Activated CD8-positive, alpha-beta memory T cell treated with anti-CD3 and anti-CD28 coated beads for 36 hours (primary cell): ENCODE data around the gene NPIPB2. TPM values are rescaled to one million over a fixed set of nuclear protein-coding genes. Genes with fewer than 3 reads are reported as not detected.
"Not testable (repeated sequence)": the region's sequence is repeated elsewhere in the genome, so short reads cannot be mapped to it uniquely, and the experiment has no call there.

Experiments
- CTCF ChIA-PET: fragments of 350-600 bp; sonication (Branson Sonifier 250); formaldehyde crosslinking; loops from one replicate; lab custom pipeline; 2021; ENCODE audit warnings: antibody characterized with exemption; lab: Charles Lee
- POLR2A ChIA-PET: fragments of 350-600 bp; sonication (Branson Sonifier 250); formaldehyde crosslinking; loops from one replicate; lab custom pipeline; 2021; ENCODE audit warnings: antibody characterized with exemption; lab: Charles Lee
- total RNA-seq, 2 experiments: library from RNA; stranded (reverse); gene quantifications; one replicate each; pipeline ENCODE4 v1.2.3, GENCODE V29; 2021

The NPIPB2 gene
- total RNA-seq, result 10 to 100 TPM in 1 of 2 experiments, 1 to 10 TPM in 1; 9.0 to 10.7 TPM

GRCh38 chr16:11941945-11942344, at the start of gene NPIPB2:
NPIPB2 (minus strand) TSS chr16:11942045; CDS start chr16:11942045, 0 bp downstream.
- POLR2A ChIA-PET, CTCF ChIA-PET: not testable (repeated sequence)

- POLR2A ChIA-PET, result no interaction called here
- CTCF ChIA-PET, result no interaction called here
Observed at GRCh38 chr16:11990702-11991390, 49.0 kb upstream of the NPIPB2 start.

- CTCF ChIA-PET, result interaction anchor here (1.3 kb wide), 1 partner anchor 11 kb away, joined by 3 read pairs; the partner anchor contains the start of gene SNX29
- POLR2A ChIA-PET, result no interaction called here
Observed at GRCh38 chr16:11988258-11988978, 46.6 kb upstream of the NPIPB2 start.

- ChIA-PET POLR2A (no interaction called here), CTCF (interaction anchor here (1.3 kb wide), 1 partner anchor 10 kb away, joined by 3 read pairs; the partner anchor contains the start of gene SNX29)
Observed at GRCh38 chr16:11986521-11987057, 44.7 kb upstream of the NPIPB2 start.

GRCh38 chr16:11985250-11985649, 43.4 kb upstream of the NPIPB2 start:
- ChIA-PET CTCF (no interaction called here), POLR2A (no interaction called here)

GRCh38 chr16:11980136-11980844, 38.4 kb upstream of the NPIPB2 start:
- ChIA-PET CTCF (no interaction called here), POLR2A (no interaction called here)

- ChIA-PET POLR2A (no interaction called here), CTCF (no interaction called here)
Observed at GRCh38 chr16:11979013-11979672, 37.3 kb upstream of the NPIPB2 start.

GRCh38 chr16:11978080-11978479, 36.2 kb upstream of the NPIPB2 start:
- CTCF ChIA-PET, result interaction anchor here (1.6 kb wide), 1 partner anchor 90 kb away, joined by 3 read pairs; no protein-coding TSS in a partner anchor
- POLR2A ChIA-PET, result no interaction called here

- ChIA-PET CTCF (interaction anchor here (1.0 to 1.6 kb wide), 2 partner anchors 10 to 91 kb away, joined by 3 read pairs; no protein-coding TSS in a partner anchor), POLR2A (interaction anchor here (1.7 kb wide), 1 partner anchor 61 kb away, joined by 10 read pairs; the partner anchor contains the start of gene GSPT1)
Observed at GRCh38 chr16:11977376-11978041, 35.7 kb upstream of the NPIPB2 start.

GRCh38 chr16:11976850-11977375, 35.1 kb upstream of the NPIPB2 start:
- POLR2A ChIA-PET, result interaction anchor here (0.6 to 1.7 kb wide), 2 partner anchors 61 to 1940 kb away, joined by 9 to 10 read pairs; partner anchors contain the start of gene GSPT1
- CTCF ChIA-PET, result interaction anchor here (1.0 to 1.6 kb wide), 2 partner anchors 11 to 91 kb away, joined by 3 read pairs; no protein-coding TSS in a partner anchor

GRCh38 chr16:11973070-11973469, 31.2 kb upstream of the NPIPB2 start:
- POLR2A ChIA-PET, result no interaction called here

GRCh38 chr16:11972128-11972527, 30.3 kb upstream of the NPIPB2 start:
- ChIA-PET CTCF (interaction anchor here (1.2 kb wide), 1 partner anchor 24 kb away, joined by 3 read pairs; no protein-coding TSS in a partner anchor), POLR2A (no interaction called here)

More at GRCh38 chr16:11973070-11973469, 31.2 kb upstream of the NPIPB2 start:
- CTCF ChIA-PET, result no interaction called here

- POLR2A ChIA-PET, result not testable (repeated sequence)
- CTCF ChIA-PET, result interaction anchor here (1.1 kb wide), 1 partner anchor 106 kb away, joined by 3 read pairs; no protein-coding TSS in a partner anchor
Observed at GRCh38 chr16:11970292-11970691, 28.4 kb upstream of the NPIPB2 start.

GRCh38 chr16:11968577-11968976, 26.7 kb upstream of the NPIPB2 start:
- ChIA-PET POLR2A (no interaction called here), CTCF (interaction anchor here (0.6 kb wide), 1 partner anchor 326 kb away, joined by 3 read pairs; no protein-coding TSS in a partner anchor)

- POLR2A ChIA-PET, result interaction anchor here (0.6 kb wide), 1 partner anchor 56 kb away, joined by 4 read pairs; no protein-coding TSS in a partner anchor
- CTCF ChIA-PET, result no interaction called here
Observed at GRCh38 chr16:11967195-11967911, 25.5 kb upstream of the NPIPB2 start.

- CTCF ChIA-PET, result no interaction called here
- POLR2A ChIA-PET, result no interaction called here
Observed at GRCh38 chr16:11966173-11966572, 24.3 kb upstream of the NPIPB2 start.
